GM12878 (cell line): ENCODE data around the gene BNIPL. TPM values are rescaled to one million over a fixed set of nuclear protein-coding genes. Genes with fewer than 3 reads are reported as not detected.
A peak's percentile ranks its signal among the peaks of the same experiment; 100 is the strongest.

ENCODE experiments used
- ATAC-seq: fragments of 200-7000 bp; cut with Tn5 transposase; 3 replicates; pipeline ENCODE4 v1.9.1; 2020; ENCODE audit warnings: mild to moderate bottlenecking, moderate library complexity
- BruUV-seq: library from RNA; stranded (reverse); fragments of 400-500 nt; replicated peaks from 2 replicates; lab custom pipeline; 2021; lab: Mats Ljungman, UMichigan
- CTCF ChIA-PET: fragments of 300-600 bp; sonication (Branson Sonifier 250); formaldehyde crosslinking; extraction: SDS; loops from one replicate; lab custom pipeline; 2021; ENCODE audit warnings: inconsistent platforms; lab: Yijun Ruan, JAX
- POLR2A ChIA-PET: fragments of 350-600 bp; formaldehyde crosslinking; extraction: SDS; loops from one replicate; lab custom pipeline; 2021; ENCODE audit warnings: inconsistent platforms; lab: Charles Lee
- RAD21 ChIA-PET: fragments of 300-600 bp; sonication (Branson Sonifier 250); formaldehyde crosslinking; loops from one replicate; lab custom pipeline; 2023; ENCODE audit warnings: antibody characterized with exemption; ENCODE audit not compliant: unreplicated experiment; lab: Charles Lee
- SMC1A ChIA-PET: fragments of 300-600 bp; sonication (Branson Sonifier 250); formaldehyde crosslinking; loops from one replicate; lab custom pipeline; 2023; ENCODE audit not compliant: unreplicated experiment, uncharacterized antibody; lab: Charles Lee
- DNase-seq: peaks from one replicate; pipeline ENCODE4 v3.0.0-alpha.2; 2011; ENCODE audit warnings: low read depth, low spot score
- FAIRE-seq: peaks from 3 replicates; lab custom pipeline; 2011; peaks lifted over from hg19 to GRCh38; lab: Jason Lieb, UNC
- H2AFZ ChIP-seq: 2 replicates; pipeline ENCODE4 v1.6.0; 2011; ENCODE audit warnings: low read depth, low read length, control low read depth; ENCODE audit not compliant: control insufficient read depth
- H3K27ac ChIP-seq: 2 replicates; pipeline ENCODE4 v1.5.1; 2011; ENCODE audit warnings: control low read depth; ENCODE audit not compliant: control insufficient read depth, insufficient read depth
- H3K27me3 ChIP-seq, 2 experiments: replicated peaks in 1 of 2; 2 replicates each; pipeline versions ENCODE4 v1.6.0 to v1.6.1; 2011; ENCODE audit warnings: low read length in 1 of 2; ENCODE audit not compliant: control insufficient read depth in 2 of 2, insufficient read depth in 2 of 2
- H3K36me3 ChIP-seq, 2 experiments: 2 replicates each; pipeline ENCODE4 v1.5.1; 2011; ENCODE audit warnings: low read length in 1 of 2; ENCODE audit not compliant: control insufficient read depth in 2 of 2, insufficient read depth in 2 of 2
- H3K4me1 ChIP-seq: 2 replicates; pipeline ENCODE4 v1.6.1; 2011; ENCODE audit warnings: mild to moderate bottlenecking, low read length, moderate library complexity, mixed read lengths; ENCODE audit not compliant: control insufficient read depth, insufficient read depth
- H3K4me2 ChIP-seq: 2 replicates; pipeline ENCODE4 v1.6.0; 2011; ENCODE audit warnings: control low read depth; ENCODE audit not compliant: control insufficient read depth, insufficient read depth
- H3K4me3 ChIP-seq: fragments of 200-600 bp; sonication (generic); 2 replicates; pipeline ENCODE4 v1.5.1; 2016
- H3K79me2 ChIP-seq: 2 replicates; pipeline ENCODE4 v1.6.0; 2011; ENCODE audit warnings: low read length; ENCODE audit not compliant: control insufficient read depth, insufficient read depth
- H3K9ac ChIP-seq: 2 replicates; pipeline ENCODE4 v1.8.0; 2011; ENCODE audit warnings: low read length, control low read depth, mixed read lengths; ENCODE audit not compliant: control insufficient read depth, insufficient read depth
- H3K9me3 ChIP-seq: replicated peaks from 3 replicates; pipeline ENCODE4 v1.5.1; 2011; ENCODE audit warnings: mild to moderate bottlenecking, low read length; ENCODE audit not compliant: control insufficient read depth, insufficient read depth
- H4K20me1 ChIP-seq: 2 replicates; pipeline ENCODE4 v1.6.0; 2011; ENCODE audit not compliant: control insufficient read depth, insufficient read depth
- BCL11A ChIP-seq: IDR thresholded peaks from 2 replicates; pipeline ENCODE4 v1.6.1; 2011; ENCODE audit warnings: low read depth, low read length
- CBX3 ChIP-seq: fragments of 200-600 bp; sonication (generic); IDR thresholded peaks from 2 replicates; pipeline ENCODE4 v1.6.1; 2016; ENCODE audit warnings: low read depth, borderline replicate concordance
- WRNIP1 ChIP-seq: IDR thresholded peaks from 2 replicates; pipeline ENCODE4 v1.6.1; 2011; ENCODE audit warnings: low read depth, low read length, improper control_type of control experiment, borderline replicate concordance
- WGBS: methylation state at CpG from one replicate; pipeline ENCODE4 v1.1.6; 2016; ENCODE audit warnings: low lambda C conversion rate; ENCODE audit not compliant: insufficient replicate concordance, insufficient coverage; ENCODE audit errors: missing lambda C conversion rate; 5-methylcytosine and 5-hydroxymethylcytosine counted together
- in situ Hi-C: fragments of 300-500 bp; cut with MboI; formaldehyde crosslinking; loops from 9 replicates; pipeline ENCODE4 v1.14.3; 2018; ENCODE audit warnings: mixed read lengths
- intact Hi-C: fragments of 100-400 bp; cut with micrococcal nuclease; formaldehyde crosslinking; loops from one replicate; pipeline ENCODE4 v1.14.2; 2022; ENCODE audit not compliant: unreplicated experiment
- polyA plus RNA-seq, 11 experiments: library from polyadenylated mRNA; depleted of rRNA in 4 of 11; unstranded in 6 of 11; stranded (reverse) in 5 of 11; fragments of >200 nt; fragmentation: Nextera tagmentation in 4 of 11; fragmentation: Illumina TruSeq in 1 of 11; extraction: Ambion mirVana in 4 of 11; extraction: Trizol in 1 of 11; gene quantifications; 1 replicate in 1 of 11; 2 replicates in 10 of 11; pipeline versions ENCODE4 v1.2.1 to v1.2.3, GENCODE V29; 2011 to 2016; ENCODE audit warnings: inconsistent platforms in 2 of 11, missing spikeins in 2 of 11, low read depth in 1 of 11
- total RNA-seq, 4 experiments: library from RNA; depleted of rRNA in 3 of 4; stranded (reverse); fragments of >200 nt in 3 of 4; fragmentation: Illumina TruSeq in 1 of 4; extraction: Trizol in 1 of 4; gene quantifications; 2 replicates each; pipeline versions ENCODE4 v1.2.1 to v1.2.3, GENCODE V29; 2013 to 2021
- TF ChIP-seq, protein P1 (sequence below): fragments of 450-650 bp; conservative IDR thresholded peaks from 2 replicates; pipeline ENCODE4 v1.6.1; 2017; ENCODE audit warnings: mild to moderate bottlenecking, moderate library complexity

BNIPL gene
- total and polyA plus RNA-seq, 10 of the 15 experiments (the other 5 are each of a cell fraction or from before 2014, with no cell fraction given) = 0.05 to 1.1 (median 0.17) TPM

- H3K9me3 ChIP-seq = no peaks in the 10 kb centered on the region
- SMC1A ChIA-PET = interaction anchor here (0.9 to 3.6 kb wide), 7 partner anchors 12 to 98 kb away, joined by 3 to 12 read pairs (median 6); partner anchors contain the start of genes GABPB2, MINDY1 and TNFAIP8L2
- DNase-seq (no peak), ATAC-seq (peak; percentile 1; the same call in 2 of the 3 replicates)
- H2AFZ ChIP-seq = no peak overlapping the region
- H4K20me1 ChIP-seq = peaks cover 3% of the 10 kb centered on the region; the same call in 1 of the 2 replicates
- H3K4me1 ChIP-seq = peaks cover 28% of the 10 kb centered on the region
- no peak for TF ChIP-seq CBX3
- TF ChIP-seq BCL11A = no peak
- TF ChIP-seq, protein P1, sequence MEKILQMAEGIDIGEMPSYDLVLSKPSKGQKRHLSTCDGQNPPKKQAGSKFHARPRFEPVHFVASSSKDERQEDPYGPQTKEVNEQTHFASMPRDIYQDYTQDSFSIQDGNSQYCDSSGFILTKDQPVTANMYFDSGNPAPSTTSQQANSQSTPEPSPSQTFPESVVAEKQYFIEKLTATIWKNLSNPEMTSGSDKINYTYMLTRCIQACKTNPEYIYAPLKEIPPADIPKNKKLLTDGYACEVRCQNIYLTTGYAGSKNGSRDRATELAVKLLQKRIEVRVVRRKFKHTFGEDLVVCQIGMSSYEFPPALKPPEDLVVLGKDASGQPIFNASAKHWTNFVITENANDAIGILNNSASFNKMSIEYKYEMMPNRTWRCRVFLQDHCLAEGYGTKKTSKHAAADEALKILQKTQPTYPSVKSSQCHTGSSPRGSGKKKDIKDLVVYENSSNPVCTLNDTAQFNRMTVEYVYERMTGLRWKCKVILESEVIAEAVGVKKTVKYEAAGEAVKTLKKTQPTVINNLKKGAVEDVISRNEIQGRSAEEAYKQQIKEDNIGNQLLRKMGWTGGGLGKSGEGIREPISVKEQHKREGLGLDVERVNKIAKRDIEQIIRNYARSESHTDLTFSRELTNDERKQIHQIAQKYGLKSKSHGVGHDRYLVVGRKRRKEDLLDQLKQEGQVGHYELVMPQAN = no peak
- no peak for TF ChIP-seq WRNIP1
- TF ChIP-seq, all 136 proteins: peak for 0
- Histone ChIP-seq H3K4me3 (peak overlapping the region; percentile 93), H3K79me2 (peaks cover 55% of the 10 kb centered on the region), H3K36me3 (peaks cover 11 to 26% of the 10 kb centered on the region in 2 experiments), H3K9ac (peak overlapping the region; percentile 94), H3K4me2 (peak overlapping the region; percentile 74), H3K27me3 (no peaks in the 10 kb centered on the region), H3K27ac (peak overlapping the region; percentile 97)
- CTCF ChIA-PET = interaction anchor here (0.6 to 7.4 kb wide), 13 partner anchors 9 to 53 kb away, joined by 3 to 76 read pairs (median 4); partner anchors contain the start of genes C1orf56, GABPB2 and MINDY1
- FAIRE-seq = no peak
- in situ Hi-C loops = no loop called here
- whole genome bisulfite sequencing = under 1% methylated on average over 10 of the region's 10 CpGs
- RAD21 ChIA-PET = interaction anchor here (1.2 to 1.6 kb wide), 4 partner anchors 41 to 100 kb away, joined by 3 to 8 read pairs (median 6); partner anchors contain the start of gene TNFAIP8L2
- TSS peak; percentile 70 for BruUV-seq
- POLR2A ChIA-PET = interaction anchor here (0.6 to 5.8 kb wide), 6 partner anchors 10 to 323 kb away, joined by 4 to 65 read pairs (median 4); partner anchors contain the start of genes C1orf56, GABPB2 and SETDB1
- intact Hi-C loops = loop anchor here (1.0 to 2.0 kb wide), 2 partner anchors 12 to 34 kb away; partner anchors contain the start of gene GABPB2
Measured at GRCh38 chr1:151058692-151059091, 22.3 kb downstream of the BNIPL start.
